HepG2 (cell line): ENCODE data around the gene KRTAP12-2.

ENCODE experiments used
- CTCF ChIP-seq: sonication (generic); formaldehyde crosslinking; IDR thresholded peaks from 2 replicates; pipeline ENCODE4 v1.5.0; 2020; ENCODE audit warnings: mild to moderate bottlenecking, missing genetic modification reagents, moderate library complexity
- HNRNPK ChIP-seq: fragments of 200-400 bp; formaldehyde crosslinking; IDR thresholded peaks from 2 replicates; pipeline ENCODE4 v1.6.1; 2018; ENCODE audit warnings: low read length, low read depth, moderate library complexity, mild to moderate bottlenecking; ENCODE audit not compliant: poor library complexity, severe bottlenecking
- MBD4 ChIP-seq: IDR thresholded peaks from 2 replicates; pipeline ENCODE4 v1.6.1; 2012; ENCODE audit warnings: low read length, inconsistent platforms, borderline replicate concordance
- MIER3 ChIP-seq: IDR thresholded peaks from 2 replicates; pipeline ENCODE4 v1.6.1; 2016; ENCODE audit warnings: missing compliant biosample characterization, borderline replicate concordance
- MYNN ChIP-seq: sonication (generic); formaldehyde crosslinking; IDR thresholded peaks from 2 replicates; pipeline ENCODE4 v1.4.0; 2020; ENCODE audit warnings: mild to moderate bottlenecking, low read depth, missing genetic modification reagents
- PAX8 ChIP-seq: sonication (generic); formaldehyde crosslinking; IDR thresholded peaks from 2 replicates; pipeline ENCODE4 v1.8.0; 2022; ENCODE audit warnings: mild to moderate bottlenecking, missing genetic modification reagents, borderline replicate concordance
- POLR2A ChIP-seq, 2 experiments: IDR thresholded peaks; 2 replicates each; pipeline ENCODE4 v1.6.1; 2011; ENCODE audit warnings: low read depth in 2 of 2, low read length in 2 of 2, mild to moderate bottlenecking in 1 of 2, moderate library complexity in 1 of 2; ENCODE audit not compliant: insufficient read depth in 1 of 2
- REXO4 ChIP-seq: sonication (generic); formaldehyde crosslinking; IDR thresholded peaks from 2 replicates; pipeline ENCODE4 v1.8.0; 2022; ENCODE audit warnings: missing genetic modification reagents, mild to moderate bottlenecking, borderline replicate concordance
- STAT6 ChIP-seq: sonication (generic); formaldehyde crosslinking; IDR thresholded peaks from 2 replicates; pipeline ENCODE4 v1.4.0; 2020; ENCODE audit warnings: missing genetic modification reagents, mild to moderate bottlenecking, borderline replicate concordance
- ZNF44 ChIP-seq: sonication (generic); formaldehyde crosslinking; IDR thresholded peaks from 2 replicates; pipeline ENCODE4 v1.5.1; 2020; ENCODE audit warnings: mild to moderate bottlenecking, missing genetic modification reagents
- ZNF615 ChIP-seq: sonication (generic); formaldehyde crosslinking; IDR thresholded peaks from 2 replicates; pipeline ENCODE4 v1.5.0; 2020; ENCODE audit warnings: mild to moderate bottlenecking, missing genetic modification reagents, borderline replicate concordance
- ZNF713 ChIP-seq: sonication (generic); formaldehyde crosslinking; IDR thresholded peaks from 2 replicates; pipeline ENCODE4 v1.4.0; 2020; ENCODE audit warnings: mild to moderate bottlenecking, missing genetic modification reagents
- TF ChIP-seq, protein P1 (sequence below): sonication (generic); formaldehyde crosslinking; IDR thresholded peaks from 2 replicates; pipeline ENCODE4 v1.8.0; 2022; ENCODE audit warnings: mild to moderate bottlenecking, missing genetic modification reagents, borderline replicate concordance

GRCh38 chr21:44636209-44637017 is 30.3 kb downstream of the KRTAP12-2 start:
- TF ChIP-seq, protein P1, sequence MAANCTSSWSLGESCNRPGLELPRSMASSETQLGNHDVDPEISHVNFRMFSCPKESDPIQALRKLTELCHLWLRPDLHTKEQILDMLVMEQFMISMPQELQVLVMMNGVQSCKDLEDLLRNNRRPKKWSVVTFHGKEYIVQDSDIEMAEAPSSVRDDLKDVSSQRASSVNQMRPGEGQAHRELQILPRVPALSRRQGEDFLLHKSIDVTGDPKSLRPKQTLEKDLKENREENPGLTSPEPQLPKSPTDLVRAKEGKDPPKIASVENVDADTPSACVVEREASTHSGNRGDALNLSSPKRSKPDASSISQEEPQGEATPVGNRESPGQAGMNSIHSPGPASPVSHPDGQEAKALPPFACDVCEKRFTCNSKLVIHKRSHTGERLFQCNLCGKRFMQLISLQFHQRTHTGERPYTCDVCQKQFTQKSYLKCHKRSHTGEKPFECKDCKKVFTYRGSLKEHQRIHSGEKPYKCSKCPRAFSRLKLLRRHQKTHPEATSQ (CRISPR knock-in tag), result no peak
- TF ChIP-seq REXO4 (CRISPR knock-in tag), result no peak
- TF ChIP-seq ZNF44 (CRISPR knock-in tag), result no peak
- no peak for TF ChIP-seq MBD4
- no peak for TF ChIP-seq MIER3 (CRISPR knock-in tag)
- no peak for TF ChIP-seq HNRNPK
- TF ChIP-seq PAX8 (CRISPR knock-in tag), result no peak
- TF ChIP-seq STAT6 (CRISPR knock-in tag), result no peak
- no peak for TF ChIP-seq MYNN (CRISPR knock-in tag)
- no peak for TF ChIP-seq ZNF615
- no peak for TF ChIP-seq POLR2A (IDR thresholded peaks at IDR 0.05; ENCODE audit: insufficient read depth in 1 of 2, low read depth in 2 of 2, low read length in 2 of 2)
- no peak for TF ChIP-seq CTCF
- no peak for TF ChIP-seq ZNF713 (CRISPR knock-in tag)
